K562 (cell line): Measurements from ENCODE around the gene IFITM2. TPM values are rescaled to one million over a fixed set of nuclear protein-coding genes. Genes with fewer than 3 reads are reported as not detected.

Experiments
- ATAC-seq: fragments of 200-7000 bp; cut with Tn5 transposase; 3 replicates; pipeline ENCODE4 v1.9.1; 2020; ENCODE audit warnings: moderate library complexity
- BruUV-seq: library from RNA; stranded (reverse); fragments of 400-500 nt; replicated peaks from 2 replicates; lab custom pipeline; 2021; lab: Mats Ljungman, UMichigan
- CTCF ChIA-PET: fragments of 300-600 bp; formaldehyde crosslinking; extraction: SDS; loops from one replicate; lab custom pipeline; 2021; ENCODE audit warnings: low intra/inter-chr PET ratio; lab: Yijun Ruan, JAX
- POLR2A ChIA-PET: fragments of 300-600, 350-650 bp; sonication (Branson Sonifier 250); formaldehyde crosslinking; extraction: SDS; loops from one replicate; lab custom pipeline; 2021; ENCODE audit warnings: antibody characterized with exemption, inconsistent platforms; lab: Yijun Ruan, JAX
- DNase-seq, 4 experiments: peaks; one replicate each; pipeline versions ENCODE4 v3.0.0 to v3.0.0-alpha.2; 2011 to 2018; ENCODE audit warnings: low spot score in 3 of 4, mixed read lengths in 3 of 4; ENCODE audit errors: extremely low read depth in 1 of 4
- FAIRE-seq: peaks from 2 replicates; lab custom pipeline; 2011; peaks lifted over from hg19 to GRCh38; lab: Jason Lieb, UNC
- H2AFZ ChIP-seq: 2 replicates; pipeline ENCODE4 v1.6.0; 2011; ENCODE audit warnings: low read depth, low read length, control low read depth, inconsistent platforms
- H3K27ac ChIP-seq: fragments of 200-600 bp; 3 replicates; pipeline ENCODE4 v1.8.0; 2011; ENCODE audit warnings: low read depth, mild to moderate bottlenecking, control low read depth, inconsistent platforms, low read length, moderate library complexity, mixed read lengths; ENCODE audit errors: extremely low read depth
- H3K27me3 ChIP-seq, 2 experiments: fragments of 300-600 bp in 1 of 2; 2 replicates in 1 of 2; 3 replicates in 1 of 2; pipeline versions ENCODE4 v1.6.0 to v1.8.0; 2011; ENCODE audit warnings: inconsistent platforms in 2 of 2, low read length in 2 of 2, mild to moderate bottlenecking in 1 of 2, mixed read lengths in 1 of 2, moderate library complexity in 1 of 2; ENCODE audit not compliant: control insufficient read depth in 2 of 2, insufficient read depth in 2 of 2
- H3K36me3 ChIP-seq: fragments of 300-600 bp; 3 replicates; pipeline ENCODE4 v1.8.0; 2011; ENCODE audit warnings: mild to moderate bottlenecking, low read length, inconsistent platforms; ENCODE audit not compliant: control insufficient read depth, insufficient read depth
- H3K4me1 ChIP-seq, 2 experiments: fragments of 200-600 bp in 1 of 2; replicated peaks in 1 of 2; 2 replicates in 1 of 2; 3 replicates in 1 of 2; pipeline versions ENCODE4 v1.5.1 to v1.8.0; 2011; ENCODE audit warnings: inconsistent platforms in 2 of 2, low read length in 2 of 2, mild to moderate bottlenecking in 1 of 2, mixed read lengths in 1 of 2, moderate library complexity in 1 of 2; ENCODE audit not compliant: control insufficient read depth in 2 of 2, insufficient read depth in 2 of 2
- H3K4me2 ChIP-seq: 2 replicates; pipeline ENCODE4 v1.6.1; 2011; ENCODE audit warnings: low read length, control low read depth, inconsistent platforms, mixed read lengths; ENCODE audit not compliant: insufficient read depth
- H3K4me3 ChIP-seq: fragments of 200-600 bp; sonication (generic), shearing (Covaris generic); 2 replicates; pipeline ENCODE4 v1.5.1; 2016; ENCODE audit warnings: control low read depth, inconsistent platforms
- H3K79me2 ChIP-seq: fragments of 200-600 bp; 3 replicates; pipeline ENCODE4 v1.8.0; 2011; ENCODE audit warnings: low read length, inconsistent platforms; ENCODE audit not compliant: control insufficient read depth, insufficient read depth
- H3K9ac ChIP-seq, 2 experiments: 2 replicates each; pipeline versions ENCODE4 v1.6.0 to v1.6.1; 2011; ENCODE audit warnings: low read depth in 2 of 2, low read length in 2 of 2, control low read depth in 1 of 2, inconsistent platforms in 1 of 2, mild to moderate bottlenecking in 1 of 2, mixed read lengths in 1 of 2; ENCODE audit not compliant: insufficient read depth in 1 of 2
- H3K9me1 ChIP-seq: one replicate; pipeline ENCODE4 v1.6.0; 2011; ENCODE audit warnings: inconsistent platforms, mild to moderate bottlenecking, low read length, moderate library complexity; ENCODE audit not compliant: control insufficient read depth, insufficient read depth
- H3K9me3 ChIP-seq: replicated peaks from 2 replicates; pipeline ENCODE4 v1.5.1; 2011; ENCODE audit warnings: low read depth, low read length, inconsistent platforms; ENCODE audit not compliant: control insufficient read depth, insufficient read depth
- H4K20me1 ChIP-seq: replicated peaks from 2 replicates; pipeline ENCODE4 v1.6.1; 2011; ENCODE audit warnings: low read length, inconsistent platforms, mixed read lengths; ENCODE audit not compliant: control insufficient read depth, insufficient read depth
- E2F6 ChIP-seq, 2 experiments: IDR thresholded peaks; 2 replicates each; pipeline ENCODE4 v1.6.1; 2011; ENCODE audit warnings: borderline replicate concordance in 1 of 2, control low read depth in 1 of 2, low read depth in 1 of 2, low read length in 1 of 2, mild to moderate bottlenecking in 1 of 2, mixed read lengths in 1 of 2, moderate library complexity in 1 of 2; ENCODE audit not compliant: insufficient read depth in 1 of 2, insufficient read length in 1 of 2, poor library complexity in 1 of 2, severe bottlenecking in 1 of 2; ENCODE audit errors: extremely low read depth in 1 of 2
- ETV1 ChIP-seq: fragments of 450-650 bp; conservative IDR thresholded peaks from 2 replicates; pipeline ENCODE4 v1.6.1; 2016; ENCODE audit warnings: missing genetic modification characterization, control low read depth, low read depth, missing compliant biosample characterization
- FOXK1 ChIP-seq: sonication (generic); formaldehyde crosslinking; IDR thresholded peaks from 2 replicates; pipeline ENCODE4 v1.8.0; 2022; ENCODE audit warnings: missing genetic modification reagents, mild to moderate bottlenecking, borderline replicate concordance
- L3MBTL2 ChIP-seq: fragments of 450-650 bp; IDR thresholded peaks from 2 replicates; pipeline ENCODE4 v1.6.1; 2016; ENCODE audit warnings: mild to moderate bottlenecking, moderate library complexity
- NCOA2 ChIP-seq, 2 experiments: fragments of 450-650 bp; IDR thresholded peaks; 2 replicates each; pipeline ENCODE4 v1.6.1; 2018; ENCODE audit warnings: mild to moderate bottlenecking in 2 of 2, moderate library complexity in 1 of 2; ENCODE audit not compliant: partially characterized antibody in 2 of 2
- PHF8 ChIP-seq: fragments of 200-600 bp; sonication (generic); IDR thresholded peaks from 2 replicates; pipeline ENCODE4 v1.6.1; 2012; ENCODE audit warnings: mixed run types, mild to moderate bottlenecking, inconsistent platforms, low read length, moderate library complexity, borderline replicate concordance
- POLR2G ChIP-seq: fragments of 200-400 bp; formaldehyde crosslinking; IDR thresholded peaks from 2 replicates; pipeline ENCODE4 v1.6.1; 2017; ENCODE audit warnings: low read depth, mild to moderate bottlenecking, antibody characterized with exemption, low read length, moderate library complexity
- PTBP1 ChIP-seq: fragments of 200-400 bp; formaldehyde crosslinking; IDR thresholded peaks from 2 replicates; pipeline ENCODE4 v1.6.1; 2017; ENCODE audit warnings: low read depth, low read length
- SIRT6 ChIP-seq: IDR thresholded peaks from one replicate; pipeline ENCODE4 v1.6.1; 2012; ENCODE audit warnings: low read depth, mild to moderate bottlenecking, control low read depth, inconsistent platforms, low read length, moderate library complexity
- SMARCE1 ChIP-seq: fragments of 450-650 bp; IDR thresholded peaks from 2 replicates; pipeline ENCODE4 v1.7.1; 2016; ENCODE audit warnings: mild to moderate bottlenecking
- VEZF1 ChIP-seq: fragments of 200-800 bp; sonication (Bioruptor generic); IDR thresholded peaks from 2 replicates; pipeline ENCODE4 v1.6.1; 2017; ENCODE audit warnings: missing genetic modification characterization, missing compliant biosample characterization
- WGBS: fragments of 100-300 bp; shearing (Covaris generic); methylation state at CpG from one replicate; pipeline ENCODE4 v1.1.6; 2016; ENCODE audit warnings: low coverage, mixed read lengths; ENCODE audit not compliant: insufficient coverage; ENCODE audit errors: missing lambda C conversion rate; 5-methylcytosine and 5-hydroxymethylcytosine counted together
- in situ Hi-C: fragments of 300-500 bp; cut with MboI; formaldehyde crosslinking; loops from 4 replicates; pipeline ENCODE4 v1.15.0; 2018; ENCODE audit warnings: inconsistent platforms, mixed read lengths
- intact Hi-C: fragments of 100-400 bp; cut with micrococcal nuclease; formaldehyde crosslinking; loops from 2 replicates; pipeline ENCODE4 v1.14.2; 2022
- polyA plus RNA-seq, 8 experiments: library from polyadenylated mRNA; depleted of rRNA in 4 of 8; stranded (reverse) in 5 of 8; unstranded in 3 of 8; fragments of >200 nt; fragmentation: Nextera tagmentation in 2 of 8; fragmentation: Illumina TruSeq in 1 of 8; extraction: Ambion mirVana in 2 of 8; extraction: Trizol in 1 of 8; gene quantifications; 2 replicates each; pipeline versions ENCODE4 v1.2.1 to v1.2.3, GENCODE V29; 2011 to 2014; ENCODE audit warnings: inconsistent platforms in 1 of 8, missing spikeins in 1 of 8
- total RNA-seq, 7 experiments: library from RNA; depleted of rRNA in 6 of 7; stranded (reverse); fragments of >200 nt in 6 of 7; fragmentation: Illumina TruSeq in 2 of 7; extraction: Trizol in 2 of 7; gene quantifications; 2 replicates each; pipeline versions ENCODE4 v1.2.1 to v1.2.3, GENCODE V29; 2011 to 2021; ENCODE audit warnings: low replicate concordance in 1 of 7

Gene IFITM2
- total and polyA plus RNA-seq, 9 of the 15 experiments (the other 6 are each of a cell fraction or from before 2014, with no cell fraction given) = 52.8 to 4,872 (median 356) TPM

- ChIA-PET POLR2A (interaction anchor here (0.6 to 1.1 kb wide), 4 partner anchors 13 to 79 kb away, joined by 3 to 5 read pairs (median 4); partner anchors contain the start of gene IFITM2), CTCF (no interaction called here)
- H3K4me1 ChIP-seq = peaks cover 22 to 94% of the 10 kb centered on the region in 2 experiments
- in situ Hi-C loops = no loop called here
- H3K9me1 ChIP-seq = no peaks in the 10 kb centered on the region
- peak; percentile 42 for TF ChIP-seq POLR2G
- TF ChIP-seq NCOA2 (IDR thresholded peaks at IDR 0.05; ENCODE audit: partially characterized antibody in 2 of 2) = no peak
- no peak for TF ChIP-seq L3MBTL2
- no peak for DNase-seq
- no peak overlapping the region for H3K27ac ChIP-seq
- no peaks in the 10 kb centered on the region for H4K20me1 ChIP-seq
- 85% methylated on average over 14 of the region's 16 CpGs for WGBS
- peak overlapping the region in 1 of 2 experiments; percentile 81; a peak in 2 of 4 replicates for H3K9ac ChIP-seq
- no peaks in the 10 kb centered on the region for H3K27me3 ChIP-seq
- no TSS peak for BruUV-seq
- intact Hi-C loops = no loop called here
- ATAC-seq = no peak
- H3K36me3 ChIP-seq = peaks cover 58% of the 10 kb centered on the region; the same call in 2 of the 3 replicates
- H3K4me2 ChIP-seq = no peak overlapping the region
- peaks cover 12% of the 10 kb centered on the region for H3K79me2 ChIP-seq
- H3K4me3 ChIP-seq = no peak overlapping the region
- H2AFZ ChIP-seq = no peak overlapping the region
- H3K9me3 ChIP-seq = no peaks in the 10 kb centered on the region
- FAIRE-seq = no peak
Observed at GRCh38 chr11:294780-295179, 12.8 kb upstream of the IFITM2 start.

DNA sequence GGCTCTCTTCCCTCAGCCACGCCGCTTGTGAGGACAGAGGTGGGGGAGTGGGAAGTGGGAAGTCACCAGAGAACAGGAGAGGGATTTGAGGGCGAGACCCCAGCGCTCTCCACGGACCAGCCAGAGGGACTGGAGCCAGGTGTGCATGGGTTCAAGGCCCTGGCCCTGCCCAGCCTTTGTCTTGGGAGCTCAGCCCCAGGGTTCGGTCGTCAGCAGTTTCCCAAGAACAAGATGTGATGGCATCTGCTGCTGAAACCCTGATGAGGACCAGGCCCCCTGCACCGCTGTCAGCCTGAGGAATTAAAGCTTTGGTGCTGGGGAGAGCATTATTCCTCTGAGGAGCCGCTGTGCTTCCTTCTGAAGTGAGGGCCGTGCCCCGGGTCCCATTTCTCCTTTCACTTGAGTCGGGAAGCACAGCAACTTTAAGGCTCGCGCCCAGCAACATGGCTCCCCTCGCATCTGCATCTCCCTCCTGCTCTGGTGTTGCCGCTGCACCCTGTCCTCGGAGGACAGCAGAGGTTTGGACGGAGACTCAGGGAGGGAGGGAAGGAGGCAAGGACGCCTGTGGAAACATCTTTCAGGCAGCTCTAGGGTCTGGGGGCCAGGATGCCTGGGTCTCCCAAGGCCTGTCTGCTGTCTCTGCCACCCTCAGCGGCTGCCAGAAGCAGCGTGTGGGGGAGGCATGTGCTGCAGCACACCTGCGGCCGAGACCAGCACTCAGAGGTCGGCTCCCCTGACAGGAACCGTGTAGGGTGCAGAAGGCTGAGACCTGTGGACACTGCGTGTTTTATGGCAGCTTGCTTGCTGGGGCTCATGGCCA lies 12.1 kb upstream of the IFITM2 start:
- Histone ChIP-seq H3K4me1 (peaks cover 19 to 93% of the 10 kb centered on the region in 2 experiments), H3K9me3 (no peaks in the 10 kb centered on the region), H3K36me3 (peaks cover 50% of the 10 kb centered on the region; the same call in 2 of the 3 replicates), H3K9me1 (no peaks in the 10 kb centered on the region), H3K79me2 (0 out of 3 replicates have a peak, but pooled peaks cover 5% of the 10 kb centered on the region), H4K20me1 (no peaks in the 10 kb centered on the region), H3K4me2 (no peak overlapping the region), H3K9ac (peak overlapping the region in 1 of 2 experiments; percentile 81; a peak in 2 of 4 replicates), H3K27ac (no peak overlapping the region), H3K4me3 (no peak overlapping the region), H2AFZ (no peak overlapping the region), H3K27me3 (no peaks in the 10 kb centered on the region)
- ATAC-seq = no peak
- no peak for FAIRE-seq
- DNase-seq = no peak
- BruUV-seq = TSS peak; percentile 27
- intact Hi-C loops (no loop called here), in situ Hi-C loops (no loop called here)
- WGBS = 73% methylated on average over 22 of the region's 26 CpGs
- ChIA-PET CTCF (no interaction called here), POLR2A (interaction anchor here (0.7 to 1.0 kb wide), 2 partner anchors 9 to 80 kb away, joined by 3 read pairs; no protein-coding TSS in a partner anchor)
- TF ChIP-seq E2F6 (IDR thresholded peaks at IDR 0.05; ENCODE audit: borderline replicate concordance in 1 of 2, extremely low read depth in 1 of 2, insufficient read depth in 1 of 2, insufficient read length in 1 of 2, low read depth in 1 of 2, low read length in 1 of 2, poor library complexity in 1 of 2, severe bottlenecking in 1 of 2) (no peak), FOXK1 (CRISPR knock-in tag) (no peak), SIRT6 (no peak), SMARCE1 (no peak), ETV1 (tag) (no peak), PTBP1 (no peak), PHF8 (no peak), VEZF1 (CRISPR knock-in tag) (no peak)
